IMR-90 (cell line): ENCODE data around the gene FAR2. TPM values are rescaled to one million over a fixed set of nuclear protein-coding genes. Genes with fewer than 3 reads are reported as not detected.

Source experiments
- ATAC-seq: fragments of 200-7000 bp; cut with Tn5 transposase; 2 replicates; pipeline ENCODE4 v1.9.1; 2020; ENCODE audit warnings: low read depth, mild to moderate bottlenecking, moderate library complexity
- BruUV-seq: library from RNA; stranded (reverse); fragments of 400-500 nt; replicated peaks from 2 replicates; lab custom pipeline; 2021; lab: Mats Ljungman, UMichigan
- CTCF ChIA-PET: fragments of 300-600 bp; formaldehyde crosslinking; extraction: SDS; loops from one replicate; lab custom pipeline; 2021; ENCODE audit warnings: antibody characterized with exemption; lab: Yijun Ruan, JAX
- POLR2A ChIA-PET: fragments of 300-600 bp; sonication (Branson Sonifier 250); formaldehyde crosslinking; loops from one replicate; lab custom pipeline; 2022; ENCODE audit warnings: antibody characterized with exemption; ENCODE audit not compliant: unreplicated experiment; lab: Charles Lee
- DNase-seq: peaks from one replicate; pipeline ENCODE4 v3.0.0; 2013
- H2AFZ ChIP-seq: replicated peaks from 2 replicates; pipeline ENCODE3; 2013; ENCODE audit warnings: low read length, mild to moderate bottlenecking; ENCODE audit not compliant: poor library complexity
- H2AK5ac ChIP-seq: 2 replicates; pipeline ENCODE4 v1.6.1; 2013; ENCODE audit warnings: low read depth, low read length, inconsistent platforms
- H2AK9ac ChIP-seq: replicated peaks from 2 replicates; pipeline ENCODE3; 2013; ENCODE audit warnings: mild to moderate bottlenecking, low read depth, low read length, moderate library complexity; ENCODE audit not compliant: poor library complexity
- H2BK120ac ChIP-seq: 2 replicates; pipeline ENCODE4 v1.6.1; 2013; ENCODE audit warnings: low read depth, low read length, inconsistent platforms
- H2BK15ac ChIP-seq: 3 replicates; pipeline ENCODE4 v1.6.1; 2013; ENCODE audit warnings: low read depth, low read length, inconsistent platforms
- H2BK20ac ChIP-seq: 2 replicates; pipeline ENCODE4 v1.6.1; 2013; ENCODE audit warnings: low read depth, mild to moderate bottlenecking, inconsistent platforms, low read length, moderate library complexity
- H2BK5ac ChIP-seq: 2 replicates; pipeline ENCODE4 v1.6.1; 2013; ENCODE audit warnings: mild to moderate bottlenecking, low read depth, low read length, inconsistent platforms; ENCODE audit not compliant: poor library complexity, severe bottlenecking
- H3K14ac ChIP-seq: replicated peaks from 2 replicates; pipeline ENCODE4 v1.6.1; 2013; ENCODE audit warnings: low read depth, low read length, inconsistent platforms
- H3K18ac ChIP-seq: 2 replicates; pipeline ENCODE4 v1.6.1; 2013; ENCODE audit warnings: low read depth, low read length, control low read depth
- H3K23ac ChIP-seq: 2 replicates; pipeline ENCODE4 v1.6.1; 2013; ENCODE audit warnings: low read depth, low read length, inconsistent platforms
- H3K27ac ChIP-seq: 2 replicates; pipeline ENCODE4 v1.5.1; 2013; ENCODE audit warnings: mild to moderate bottlenecking, control low read depth, low read length; ENCODE audit not compliant: insufficient read depth
- H3K27me3 ChIP-seq: 2 replicates; pipeline ENCODE4 v1.6.1; 2013; ENCODE audit warnings: low read length; ENCODE audit not compliant: control insufficient read depth, insufficient read depth
- H3K36me3 ChIP-seq: 2 replicates; pipeline ENCODE4 v1.6.1; 2013; ENCODE audit warnings: low read length, mixed read lengths; ENCODE audit not compliant: control insufficient read depth, insufficient read depth
- H3K4ac ChIP-seq: 2 replicates; pipeline ENCODE4 v1.6.1; 2013; ENCODE audit warnings: low read depth, low read length, inconsistent platforms
- H3K4me1 ChIP-seq: 2 replicates; pipeline ENCODE4 v1.6.1; 2013; ENCODE audit warnings: low read length, mixed read lengths; ENCODE audit not compliant: control insufficient read depth, insufficient read depth
- H3K4me2 ChIP-seq: 2 replicates; pipeline ENCODE4 v1.6.1; 2013; ENCODE audit warnings: low read depth, mild to moderate bottlenecking, control low read depth, low read length, moderate library complexity
- H3K4me3 ChIP-seq: 2 replicates; pipeline ENCODE4 v1.5.1; 2013; ENCODE audit warnings: low read depth, mild to moderate bottlenecking, control low read depth, low read length, moderate library complexity; ENCODE audit not compliant: insufficient read depth
- H3K56ac ChIP-seq: 2 replicates; pipeline ENCODE4 v1.6.1; 2013; ENCODE audit warnings: low read length, inconsistent platforms; ENCODE audit not compliant: insufficient read depth; ENCODE audit errors: extremely low read depth
- H3K79me1 ChIP-seq, 2 experiments: 2 replicates each; pipeline ENCODE4 v1.6.1; 2013; ENCODE audit warnings: low read length in 2 of 2, inconsistent platforms in 1 of 2, low read depth in 1 of 2
- H3K9ac ChIP-seq: 2 replicates; pipeline ENCODE4 v1.6.1; 2013; ENCODE audit warnings: low read depth, low read length, control low read depth
- H3K9me1 ChIP-seq: 2 replicates; pipeline ENCODE4 v1.6.1; 2013; ENCODE audit warnings: low read length, inconsistent platforms; ENCODE audit not compliant: insufficient read depth
- H3K9me3 ChIP-seq: 2 replicates; pipeline ENCODE4 v1.6.1; 2013; ENCODE audit warnings: low read length; ENCODE audit not compliant: control insufficient read depth, insufficient read depth
- H4K20me1 ChIP-seq: 2 replicates; pipeline ENCODE4 v1.6.1; 2013; ENCODE audit warnings: low read length, inconsistent platforms; ENCODE audit not compliant: insufficient read depth
- H4K5ac ChIP-seq: 2 replicates; pipeline ENCODE4 v1.6.1; 2013; ENCODE audit warnings: mild to moderate bottlenecking, low read depth, low read length, control low read depth
- H4K8ac ChIP-seq, 2 experiments: 2 replicates each; pipeline ENCODE4 v1.6.1; 2013; ENCODE audit warnings: low read depth in 2 of 2, low read length in 2 of 2, control low read depth in 1 of 2, inconsistent platforms in 1 of 2
- H4K91ac ChIP-seq: 2 replicates; pipeline ENCODE4 v1.6.1; 2013; ENCODE audit warnings: low read depth, low read length, inconsistent platforms; ENCODE audit not compliant: insufficient read depth
- CEBPB ChIP-seq: IDR thresholded peaks from 2 replicates; pipeline ENCODE4 v1.6.1; 2012; ENCODE audit warnings: low read depth, low read length, improper control_type of control experiment
- CHD1 ChIP-seq: IDR thresholded peaks from 2 replicates; pipeline ENCODE4 v1.6.1; 2012; ENCODE audit warnings: low read depth, low read length, improper control_type of control experiment
- FOS ChIP-seq: fragments of 150-350 bp; IDR thresholded peaks from 2 replicates; pipeline ENCODE4 v1.6.1; 2016; ENCODE audit warnings: low read depth, low read length
- MAFK ChIP-seq: IDR thresholded peaks from 2 replicates; pipeline ENCODE4 v1.6.1; 2012; ENCODE audit warnings: low read depth, low read length, improper control_type of control experiment
- MAZ ChIP-seq: IDR thresholded peaks from 2 replicates; pipeline ENCODE4 v1.6.1; 2012; ENCODE audit warnings: low read depth, mild to moderate bottlenecking, low read length, improper control_type of control experiment, moderate library complexity, borderline replicate concordance
- MXI1 ChIP-seq: IDR thresholded peaks from 2 replicates; pipeline ENCODE4 v1.6.1; 2012; ENCODE audit warnings: low read depth, mild to moderate bottlenecking, low read length, moderate library complexity, borderline replicate concordance
- NFE2L2 ChIP-seq: fragments of 150-350 bp; IDR thresholded peaks from 2 replicates; pipeline ENCODE4 v1.6.1; 2016; ENCODE audit warnings: low read depth, mild to moderate bottlenecking, low read length
- RAD21 ChIP-seq: IDR thresholded peaks from 2 replicates; pipeline ENCODE4 v1.6.1; 2012; ENCODE audit warnings: low read length, improper control_type of control experiment
- RFX5 ChIP-seq: IDR thresholded peaks from 2 replicates; pipeline ENCODE4 v1.8.0; 2012; ENCODE audit warnings: low read depth, mild to moderate bottlenecking, low read length, moderate library complexity
- SMC3 ChIP-seq: fragments of 150-350 bp; IDR thresholded peaks from 2 replicates; pipeline ENCODE4 v1.6.1; 2016; ENCODE audit warnings: low read depth, mild to moderate bottlenecking, antibody characterized with exemption, low read length, moderate library complexity
- WGBS, 2 experiments: methylation state at CpG; one replicate each; pipeline versions ENCODE4 v1.1.5 to v1.1.7; 2013; ENCODE audit warnings: missing lambda C conversion rate in 2 of 2; ENCODE audit not compliant: insufficient read length in 1 of 2; ENCODE audit errors: extremely low coverage in 2 of 2; 5-methylcytosine and 5-hydroxymethylcytosine counted together
- dilution Hi-C: fragments of 300-500 bp; cut with HindIII; formaldehyde crosslinking; loops from one replicate; pipeline ENCODE4 v1.14.3; 2018; ENCODE audit warnings: low sequenced_read_pairs; ENCODE audit not compliant: unreplicated experiment
- in situ Hi-C: fragments of 300-500 bp; cut with MboI; formaldehyde crosslinking; loops from 3 replicates; pipeline ENCODE4 v1.14.3; 2019; ENCODE audit warnings: low sequenced_read_pairs, inconsistent platforms, mixed read lengths
- intact Hi-C: fragments of 100-400 bp; cut with micrococcal nuclease; formaldehyde crosslinking; loops from 2 replicates; pipeline ENCODE4 v1.10.0; 2022
- polyA plus RNA-seq, 3 experiments: library from polyadenylated mRNA; depleted of rRNA; stranded (reverse); fragments of >200 nt; gene quantifications; 2 replicates each; pipeline ENCODE4 v1.2.3, GENCODE V29; 2012; ENCODE audit warnings: low replicate concordance in 1 of 3
- total RNA-seq: library from RNA; depleted of rRNA; stranded (reverse); fragments of >200 nt; gene quantifications from 2 replicates; pipeline ENCODE4 v1.2.3, GENCODE V29; 2012

The FAR2 gene
- total and polyA plus RNA-seq, 2 of the 4 experiments (the other 2 are of a cell fraction): 1.1 to 2.0 TPM

DNA sequence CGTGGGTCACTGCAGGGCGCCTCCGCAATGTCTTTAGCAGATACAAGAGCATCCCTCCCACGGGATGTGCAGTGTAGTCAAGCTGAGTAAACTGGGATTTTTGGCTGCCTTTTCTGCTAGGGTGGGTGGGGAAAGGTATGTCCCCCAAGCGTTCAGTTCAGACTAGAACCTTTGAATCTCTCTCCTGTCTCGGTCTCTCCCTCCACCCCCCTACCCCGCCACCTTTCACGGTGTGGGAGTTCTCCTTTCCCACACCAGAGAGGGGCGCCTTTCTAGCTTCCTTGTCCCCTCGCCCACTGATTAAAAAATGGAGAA lies 525 bp upstream of the FAR2 start:
- peak overlapping the region; percentile 33 for H3K9ac ChIP-seq
- peak overlapping the region; percentile 21; the same call in 1 of the 2 replicates for H2BK20ac ChIP-seq

More for the DNA sequence above, 525 bp upstream of the FAR2 start:
- H3K4ac ChIP-seq: peak overlapping the region; percentile 80
- peak overlapping the region; percentile 61 for H2BK120ac ChIP-seq
- H2AK9ac ChIP-seq: peak overlapping the region; percentile 82
- H3K4me1 ChIP-seq: peaks cover 4% of the 10 kb centered on the region; the same call in 1 of the 2 replicates
- intact Hi-C loops: no loop called here
- BruUV-seq: no TSS peak
- H3K23ac ChIP-seq: peak overlapping the region; percentile 56; the same call in 1 of the 2 replicates
- no peaks in the 10 kb centered on the region for H3K36me3 ChIP-seq
- ChIA-PET POLR2A (interaction anchor here (0.6 kb wide), 1 partner anchor 40 kb away, joined by 4 read pairs; no protein-coding TSS in a partner anchor), CTCF (interaction anchor here (0.7 kb wide), 1 partner anchor 1035 kb away, joined by 4 read pairs; no protein-coding TSS in a partner anchor)
- no peak overlapping the region; the same call in 1 of the 2 replicates for H3K27ac ChIP-seq
- H2BK15ac ChIP-seq: peak overlapping the region; percentile 85
- H2BK5ac ChIP-seq: no peak overlapping the region
- 0 out of 2 replicates have a peak overlapping the region, but pooled peaks have one; percentile 61 for H3K14ac ChIP-seq
- no peaks in the 10 kb centered on the region for H3K9me1 ChIP-seq
- H4K91ac ChIP-seq: peak overlapping the region; percentile 42
- H3K4me3 ChIP-seq: peak overlapping the region; percentile 76
- no peaks in the 10 kb centered on the region for H3K79me1 ChIP-seq
- no CpG with 5 or more reads among the region's 10 CpGs for WGBS, 2 experiments
- no peaks in the 10 kb centered on the region for H4K20me1 ChIP-seq
- H3K9me3 ChIP-seq: no peaks in the 10 kb centered on the region
- in situ Hi-C loops: no loop called here
- DNase-seq (no peak), ATAC-seq (peak; percentile 35)
- H3K4me2 ChIP-seq: peak overlapping the region; percentile 90
- peak overlapping the region; percentile 9; the same call in 1 of the 2 replicates for H3K56ac ChIP-seq
- peaks cover 8% of the 10 kb centered on the region; the same call in 1 of the 2 replicates for H3K27me3 ChIP-seq
- dilution Hi-C loops: no loop called here
- peak overlapping the region; percentile 69 to 83; a peak in 3 of 4 replicates for H4K8ac ChIP-seq
- H2AK5ac ChIP-seq: no peak overlapping the region
- H3K18ac ChIP-seq: peak overlapping the region; percentile 16; the same call in 1 of the 2 replicates
- peak overlapping the region; percentile 18; the same call in 1 of the 2 replicates for H4K5ac ChIP-seq
- H2AFZ ChIP-seq: peak overlapping the region; percentile 91
- TF ChIP-seq SMC3: no peak
- TF ChIP-seq NFE2L2: no peak
- no peak for TF ChIP-seq RAD21
- no peak for TF ChIP-seq MAZ
- no peak for TF ChIP-seq FOS
- TF ChIP-seq CEBPB: no peak
- no peak for TF ChIP-seq RFX5
- no peak for TF ChIP-seq MXI1
- TF ChIP-seq MAFK: no peak
- TF ChIP-seq CHD1: no peak
